ENCODE measurements around the gene TAOK2.

TAOK2 gene

DNA sequence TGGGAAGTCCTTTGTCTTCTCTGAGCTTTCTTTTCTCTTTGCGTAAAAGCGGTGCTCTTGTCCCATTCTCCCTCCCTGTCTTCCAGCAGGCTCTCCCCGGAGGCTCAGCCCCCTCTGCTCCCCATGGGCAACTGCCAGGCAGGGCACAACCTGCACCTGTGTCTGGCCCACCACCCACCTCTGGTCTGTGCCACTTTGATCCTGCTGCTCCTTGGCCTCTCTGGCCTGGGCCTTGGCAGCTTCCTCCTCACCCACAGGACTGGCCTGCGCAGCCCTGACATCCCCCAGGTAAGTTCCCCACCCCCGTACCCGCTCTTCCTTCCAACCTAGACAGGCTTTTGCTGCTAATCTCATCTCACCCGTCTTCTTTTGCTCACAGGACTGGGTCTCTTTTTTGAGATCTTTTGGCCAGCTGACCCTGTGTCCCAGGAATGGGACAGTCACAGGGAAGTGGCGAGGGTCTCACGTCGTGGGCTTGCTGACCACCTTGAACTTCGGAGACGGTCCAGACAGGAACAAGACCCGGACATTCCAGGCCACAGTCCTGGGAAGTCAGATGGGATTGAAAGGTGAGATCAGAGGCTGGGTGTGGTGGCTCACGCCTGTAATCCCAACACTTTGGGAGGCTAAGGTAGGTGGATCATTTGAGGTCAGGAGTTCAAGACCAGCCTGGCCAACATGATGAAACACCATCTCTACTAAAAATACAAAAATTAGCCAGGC is 10.5 kb upstream of the TAOK2 start:
- DNase-seq, result no peak

- no peak for DNase-seq
Observed at GRCh38 chr16:29968205-29968604, 5.5 kb upstream of the TAOK2 start.

GRCh38 chr16:29971304-29971703 is 2.4 kb upstream of the TAOK2 start:
- no peak for DNase-seq

- DNase-seq, result no peak
Observed at GRCh38 chr16:29972500-29972899, 1.2 kb upstream of the TAOK2 start.

DNA sequence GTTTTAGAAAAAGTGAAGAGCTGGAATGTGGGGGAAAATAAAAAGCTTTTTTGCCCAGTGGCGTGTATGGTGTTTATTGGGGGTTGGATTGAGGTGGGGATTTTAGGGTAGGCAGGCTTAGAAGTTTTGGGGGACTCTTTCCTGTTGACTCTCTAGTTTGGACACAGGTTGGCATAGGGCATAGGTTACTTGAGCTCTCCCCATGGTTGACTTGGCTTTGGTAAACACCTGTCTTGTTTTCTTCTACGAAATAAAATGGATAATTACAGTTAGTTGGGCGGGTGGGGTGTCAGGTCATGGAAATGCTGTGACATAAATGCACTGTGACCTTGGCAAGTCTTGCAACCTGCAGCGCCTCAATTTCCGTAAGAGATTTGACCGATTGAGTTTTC is 680 bp upstream of the TAOK2 start:
- DNase-seq, result no peak

- peak; percentile 40 for DNase-seq
Observed at GRCh38 chr16:29974291-29975133, 844 bp downstream of the TAOK2 start.

GRCh38 chr16:29975134-29975538 is 1.5 kb downstream of the TAOK2 start:
- DNase-seq, result no peak

DNA sequence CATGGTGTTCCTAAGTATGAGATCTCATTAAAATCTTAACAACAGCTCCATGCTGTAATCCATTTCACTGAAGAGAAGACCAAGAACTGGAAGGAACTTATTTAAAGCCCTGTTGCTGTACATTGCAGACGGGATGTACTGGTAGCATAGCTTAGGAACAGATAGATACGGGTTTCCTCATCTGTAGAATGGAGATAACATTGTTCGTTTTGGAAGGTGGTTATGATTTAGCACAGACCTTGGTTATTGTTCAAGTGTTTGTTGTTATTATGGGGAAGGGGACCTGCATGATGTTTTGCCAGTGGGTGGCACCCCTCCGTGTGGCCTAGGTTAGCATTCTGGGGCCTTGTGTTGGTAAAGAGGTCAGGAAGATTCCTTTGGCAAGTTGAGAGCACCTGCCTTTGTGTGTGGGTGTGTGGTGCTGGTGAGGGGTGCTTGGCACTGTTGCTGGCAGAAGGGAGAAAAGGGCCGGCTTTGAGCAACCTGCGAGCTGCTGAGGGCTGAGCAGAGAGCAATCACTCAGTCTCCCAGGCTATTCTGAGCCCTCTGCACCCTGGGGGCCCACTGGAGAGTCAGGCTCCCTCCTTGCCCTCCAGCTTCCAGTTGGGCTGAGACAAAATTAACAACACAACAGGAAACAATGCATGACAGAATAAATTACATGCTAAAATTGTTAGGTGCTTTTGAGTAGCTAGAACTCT is 2.3 kb downstream of the TAOK2 start:
- no peak for DNase-seq

DNA sequence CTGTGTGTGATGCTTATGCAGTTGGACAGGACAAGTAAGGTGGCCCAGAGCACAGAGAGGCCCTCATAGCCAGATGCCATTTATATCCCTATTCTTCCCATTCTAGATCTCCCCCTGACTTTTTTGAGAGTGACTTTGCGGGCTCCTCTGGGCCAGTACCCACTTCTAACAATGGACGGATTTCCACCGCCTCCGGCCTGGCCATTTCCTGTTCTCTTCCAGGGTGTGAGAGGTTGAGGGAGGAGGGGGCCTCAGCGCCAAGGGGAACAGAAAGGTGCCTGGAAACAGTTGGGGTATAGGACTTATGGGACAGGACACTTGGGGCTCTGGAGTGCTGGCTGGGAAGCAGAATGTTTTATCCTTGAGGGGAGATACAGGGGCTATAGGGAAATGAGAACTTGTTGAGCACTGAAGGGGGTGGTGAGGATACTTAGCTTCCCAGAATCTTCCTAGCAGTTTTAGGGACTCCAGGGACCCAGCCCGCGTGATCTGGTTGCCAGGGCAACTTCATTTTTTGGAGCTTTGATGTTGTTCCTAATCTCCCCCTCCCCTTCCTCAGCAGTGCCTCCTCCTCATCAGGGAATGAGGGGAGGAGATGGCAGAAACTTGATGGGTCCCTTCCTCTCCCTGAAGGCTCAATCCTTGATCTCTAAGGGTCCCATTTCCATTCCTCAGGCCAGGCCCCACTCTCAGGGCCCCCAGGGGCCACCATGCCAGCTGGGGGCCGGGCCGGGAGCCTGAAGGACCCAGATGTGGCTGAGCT is 3.6 kb downstream of the TAOK2 start:
- no peak for DNase-seq

DNA sequence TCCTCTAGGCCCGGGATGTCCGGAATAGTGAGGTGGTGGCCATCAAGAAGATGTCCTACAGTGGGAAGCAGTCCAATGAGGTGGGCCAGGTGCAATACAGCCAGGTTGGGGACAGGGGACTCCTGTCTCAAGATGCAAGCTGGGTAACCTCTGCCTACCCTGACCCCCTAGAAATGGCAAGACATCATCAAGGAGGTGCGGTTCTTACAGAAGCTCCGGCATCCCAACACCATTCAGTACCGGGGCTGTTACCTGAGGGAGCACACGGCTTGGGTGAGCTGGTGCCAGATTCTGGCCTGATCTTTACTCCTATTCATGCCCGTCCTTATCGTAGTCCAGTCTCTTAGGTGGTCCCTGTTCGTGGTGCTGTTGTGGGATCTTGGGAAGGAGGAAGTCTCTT is 4.4 kb downstream of the TAOK2 start:
- DNase-seq, result no peak

DNA sequence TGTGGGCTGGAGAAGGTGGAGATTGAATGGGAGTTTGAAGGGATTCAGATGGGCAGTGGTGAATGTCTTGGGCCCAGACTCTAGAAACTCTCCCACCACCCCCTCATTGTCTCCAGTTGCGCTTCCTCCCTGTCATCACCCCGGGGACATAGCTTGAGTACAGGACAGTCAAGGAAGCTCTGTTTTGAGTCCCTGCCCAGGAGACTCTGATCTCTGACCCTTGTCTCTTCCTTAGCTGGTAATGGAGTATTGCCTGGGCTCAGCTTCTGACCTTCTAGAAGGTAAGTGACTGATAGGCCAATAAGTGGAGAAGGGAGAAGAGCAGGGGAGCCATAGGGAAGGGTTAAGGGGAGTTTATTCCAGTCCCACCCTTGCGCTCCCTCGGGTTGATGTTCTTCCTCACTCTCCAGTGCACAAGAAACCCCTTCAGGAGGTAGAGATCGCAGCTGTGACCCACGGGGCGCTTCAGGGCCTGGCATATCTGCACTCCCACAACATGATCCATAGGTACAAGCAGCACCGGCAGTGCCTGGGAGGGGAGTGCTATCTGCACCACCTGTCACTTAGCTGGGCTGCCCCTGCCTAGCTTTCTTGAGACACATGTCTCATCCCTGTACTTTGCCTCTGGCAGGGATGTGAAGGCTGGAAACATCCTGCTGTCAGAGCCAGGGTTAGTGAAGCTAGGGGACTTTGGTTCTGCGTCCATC is 5.0 kb downstream of the TAOK2 start:
- no peak for DNase-seq

DNA sequence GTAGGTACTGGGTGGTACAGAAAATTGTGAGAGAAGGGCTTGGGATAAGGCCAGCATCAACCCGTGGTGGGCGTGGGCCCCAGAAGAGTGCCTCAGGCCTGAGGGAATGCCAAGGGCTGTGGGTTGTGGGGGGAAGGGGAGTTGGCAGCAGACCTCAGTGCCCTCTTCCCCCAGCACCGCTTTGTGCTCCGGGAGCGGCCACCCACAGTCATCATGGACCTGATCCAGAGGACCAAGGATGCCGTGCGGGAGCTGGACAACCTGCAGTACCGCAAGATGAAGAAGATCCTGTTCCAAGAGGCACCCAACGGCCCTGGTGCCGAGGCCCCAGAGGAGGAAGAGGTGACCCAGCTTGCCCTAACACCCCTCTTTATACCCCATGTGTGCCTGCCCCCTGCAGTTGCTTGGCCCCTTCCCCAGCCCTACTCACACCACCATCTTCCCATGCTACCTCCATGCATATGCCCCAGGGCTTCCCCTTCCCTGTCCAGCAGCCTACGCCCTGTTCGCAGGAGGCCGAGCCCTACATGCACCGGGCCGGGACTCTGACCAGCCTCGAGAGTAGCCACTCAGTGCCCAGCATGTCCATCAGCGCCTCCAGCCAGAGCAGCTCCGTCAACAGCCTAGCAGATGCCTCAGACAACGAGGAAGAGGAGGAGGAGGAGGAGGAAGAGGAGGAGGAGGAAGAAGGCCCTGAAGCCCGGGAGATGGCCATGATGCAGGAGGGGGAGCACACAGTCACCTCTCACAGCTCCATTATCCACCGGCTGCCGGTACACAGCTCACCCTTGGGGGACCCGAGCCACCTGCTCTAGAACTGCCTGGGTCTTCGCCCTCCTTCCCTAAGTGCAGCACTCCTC is 9.1 kb downstream of the TAOK2 start:
- no peak for DNase-seq

GRCh38 chr16:29983420-29984136 is 9.9 kb downstream of the TAOK2 start:
- no peak for DNase-seq

GRCh38 chr16:29984137-29984763 is 10.6 kb downstream of the TAOK2 start:
- DNase-seq, result no peak

GRCh38 chr16:29984764-29985147 is 11.1 kb downstream of the TAOK2 start:
- no peak for DNase-seq

DNA sequence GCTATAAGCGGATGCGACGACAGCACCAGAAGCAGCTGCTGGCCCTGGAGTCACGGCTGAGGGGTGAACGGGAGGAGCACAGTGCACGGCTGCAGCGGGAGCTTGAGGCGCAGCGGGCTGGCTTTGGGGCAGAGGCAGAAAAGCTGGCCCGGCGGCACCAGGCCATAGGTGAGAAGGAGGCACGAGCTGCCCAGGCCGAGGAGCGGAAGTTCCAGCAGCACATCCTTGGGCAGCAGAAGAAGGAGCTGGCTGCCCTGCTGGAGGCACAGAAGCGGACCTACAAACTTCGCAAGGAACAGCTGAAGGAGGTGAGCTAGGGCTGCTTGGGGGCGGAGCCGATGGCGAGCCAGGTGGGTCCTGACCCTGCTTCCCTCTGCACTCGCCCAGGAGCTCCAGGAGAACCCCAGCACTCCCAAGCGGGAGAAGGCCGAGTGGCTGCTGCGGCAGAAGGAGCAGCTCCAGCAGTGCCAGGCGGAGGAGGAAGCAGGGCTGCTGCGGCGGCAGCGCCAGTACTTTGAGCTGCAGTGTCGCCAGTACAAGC is 11.7 kb downstream of the TAOK2 start:
- DNase-seq, result no peak

GRCh38 chr16:29986231-29986630 is 12.6 kb downstream of the TAOK2 start:
- DNase-seq, result no peak

DNA sequence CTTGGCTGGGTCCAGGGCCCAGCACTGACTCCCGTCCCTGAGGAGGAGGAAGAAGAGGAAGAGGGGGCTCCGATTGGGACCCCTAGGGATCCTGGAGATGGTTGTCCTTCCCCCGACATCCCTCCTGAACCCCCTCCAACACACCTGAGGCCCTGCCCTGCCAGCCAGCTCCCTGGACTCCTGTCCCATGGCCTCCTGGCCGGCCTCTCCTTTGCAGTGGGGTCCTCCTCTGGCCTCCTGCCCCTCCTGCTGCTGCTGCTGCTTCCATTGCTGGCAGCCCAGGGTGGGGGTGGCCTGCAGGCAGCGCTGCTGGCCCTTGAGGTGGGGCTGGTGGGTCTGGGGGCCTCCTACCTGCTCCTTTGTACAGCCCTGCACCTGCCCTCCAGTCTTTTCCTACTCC is 13.3 kb downstream of the TAOK2 start:
- DNase-seq, result no peak

DNA sequence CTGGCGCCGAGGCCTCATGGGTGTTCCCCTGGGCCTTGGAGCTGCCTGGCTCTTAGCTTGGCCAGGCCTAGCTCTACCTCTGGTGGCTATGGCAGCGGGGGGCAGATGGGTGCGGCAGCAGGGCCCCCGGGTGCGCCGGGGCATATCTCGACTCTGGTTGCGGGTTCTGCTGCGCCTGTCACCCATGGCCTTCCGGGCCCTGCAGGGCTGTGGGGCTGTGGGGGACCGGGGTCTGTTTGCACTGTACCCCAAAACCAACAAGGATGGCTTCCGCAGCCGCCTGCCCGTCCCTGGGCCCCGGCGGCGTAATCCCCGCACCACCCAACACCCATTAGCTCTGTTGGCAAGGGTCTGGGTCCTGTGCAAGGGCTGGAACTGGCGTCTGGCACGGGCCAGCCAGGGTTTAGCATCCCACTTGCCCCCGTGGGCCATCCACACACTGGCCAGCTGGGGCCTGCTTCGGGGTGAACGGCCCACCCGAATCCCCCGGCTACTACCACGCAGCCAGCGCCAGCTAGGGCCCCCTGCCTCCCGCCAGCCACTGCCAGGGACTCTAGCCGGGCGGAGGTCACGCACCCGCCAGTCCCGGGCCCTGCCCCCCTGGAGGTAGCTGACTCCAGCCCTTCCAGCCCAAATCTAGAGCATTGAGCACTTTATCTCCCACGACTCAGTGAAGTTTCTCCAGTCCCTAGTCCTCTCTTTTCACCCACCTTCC is 13.9 kb downstream of the TAOK2 start:
- no peak for DNase-seq
